ENCODE results near the gene WIF1. TPM values are rescaled to one million over a fixed set of nuclear protein-coding genes. Genes with fewer than 3 reads are reported as not detected.

The WIF1 gene
- total RNA-seq, 1 experiment from 2014 or later: 1.8 TPM

- ChIA-PET POLR2A (no interaction called here), CTCF (no interaction called here)
- H3K9me3 Mint-ChIP-seq: 0 out of 2 replicates have a peak, but pooled peaks cover 7% of the 10 kb centered on the region
- no peak overlapping the region for H3K27ac Mint-ChIP-seq
- H3K27me3 Mint-ChIP-seq (ENCODE audit: low read depth): no peaks in the 10 kb centered on the region; the same call in 1 of the 2 replicates
- no peaks in the 10 kb centered on the region for H3K36me3 Mint-ChIP-seq
- H3K4me3 Mint-ChIP-seq: no peak overlapping the region
- TF ChIP-seq ERG (CRISPR knock-in tag; IDR thresholded peaks at IDR 0.05): no peak
- TF ChIP-seq IRF2 (CRISPR knock-in tag; IDR thresholded peaks at IDR 0.05; ENCODE audit: borderline replicate concordance, low read depth): no peak
- no peak for TF ChIP-seq ZSCAN18 (CRISPR knock-in tag; IDR thresholded peaks at IDR 0.05)
- TF ChIP-seq TEAD1 (CRISPR knock-in tag; IDR thresholded peaks at IDR 0.05): no peak
- no peak for TF ChIP-seq ZNF281 (CRISPR knock-in tag; IDR thresholded peaks at IDR 0.05)
- TF ChIP-seq ZNF425 (CRISPR knock-in tag; conservative IDR thresholded peaks at IDR 0.05): no peak
- TF ChIP-seq TCF7 (CRISPR knock-in tag; IDR thresholded peaks at IDR 0.05; ENCODE audit: low read depth): no peak
- TF ChIP-seq ZNF512 (CRISPR knock-in tag; IDR thresholded peaks at IDR 0.05; ENCODE audit: borderline replicate concordance): no peak
- no peak for TF ChIP-seq OVOL2 (CRISPR knock-in tag; IDR thresholded peaks at IDR 0.05; ENCODE audit: borderline replicate concordance)
- no peak for TF ChIP-seq MXD4 (CRISPR knock-in tag; IDR thresholded peaks at IDR 0.05; ENCODE audit: borderline replicate concordance)
- no peak for TF ChIP-seq ATF3 (CRISPR knock-in tag; conservative IDR thresholded peaks at IDR 0.05)
- no peak for TF ChIP-seq GRHL2 (CRISPR knock-in tag; IDR thresholded peaks at IDR 0.05; ENCODE audit: insufficient replicate concordance, severe bottlenecking)
- no peak for TF ChIP-seq ZNF396 (CRISPR knock-in tag; IDR thresholded peaks at IDR 0.05; ENCODE audit: borderline replicate concordance)
- no peak for TF ChIP-seq ATF2 (CRISPR knock-in tag; IDR thresholded peaks at IDR 0.05; ENCODE audit: borderline replicate concordance, low read depth)
- no peak for TF ChIP-seq CTCF (IDR thresholded peaks at IDR 0.05)
- no peak for TF ChIP-seq HMGXB4 (CRISPR knock-in tag; IDR thresholded peaks at IDR 0.05)
- no peak for TF ChIP-seq MYBL2 (CRISPR knock-in tag; IDR thresholded peaks at IDR 0.05)
- DNase-seq (ENCODE audit: low spot score): no peak
- peaks cover 14% of the 10 kb centered on the region; the same call in 1 of the 2 replicates for H3K4me1 Mint-ChIP-seq
- no peak for ATAC-seq
Measured at GRCh38 chr12:65015850-65016249, 105.3 kb downstream of the WIF1 start.

Data from WTC11 (cell line).